GM12864 (cell line): Measurements from ENCODE around the gene NUP88.

ENCODE experiments used
- DNase-seq: peaks from one replicate; pipeline ENCODE4 v3.0.0-alpha.2; 2011; ENCODE audit warnings: low read depth
- H3K4me3 ChIP-seq: 2 replicates; pipeline ENCODE4 v1.5.1; 2011; ENCODE audit warnings: mild to moderate bottlenecking, low read depth, low read length, control low read depth
- CTCF ChIP-seq: IDR thresholded peaks from 2 replicates; pipeline ENCODE4 v1.5.1; 2011; ENCODE audit warnings: low read depth, mild to moderate bottlenecking, moderate library complexity, low read length, control low read depth, inconsistent platforms; ENCODE audit errors: missing control alignments

Gene NUP88

GRCh38 chr17:5419356-5419958, at the start of gene NUP88:
Gene NUP88, minus strand, starts transcription at chr17:5419662. Its CDS starts 12 bp downstream, at chr17:5419650.
- DNase-seq: peak; percentile 94
- TF ChIP-seq CTCF: no peak
- H3K4me3 ChIP-seq: peak within 1 kb of the TSS; percentile 89

GRCh38 chr17:5468075-5468473, 48.6 kb upstream of the NUP88 start:
- peak overlapping the region; percentile 81 for H3K4me3 ChIP-seq
- DNase-seq: no peak
- TF ChIP-seq CTCF: no peak

GRCh38 chr17:5467416-5467815, 48.0 kb upstream of the NUP88 start:
- no peak for DNase-seq
- H3K4me3 ChIP-seq: peak overlapping the region; percentile 81
- no peak for TF ChIP-seq CTCF

- no peak for DNase-seq
- TF ChIP-seq CTCF: no peak
- no peak overlapping the region; the same call in 1 of the 2 replicates for H3K4me3 ChIP-seq
These were observed 46.8 kb upstream of the NUP88 start for GRCh38 chr17:5466295-5466694.

- no peak for TF ChIP-seq CTCF
- DNase-seq: no peak
- no peak overlapping the region for H3K4me3 ChIP-seq
These were observed 45.5 kb upstream of the NUP88 start for GRCh38 chr17:5464717-5465507.

GRCh38 chr17:5446786-5447185, 27.3 kb upstream of the NUP88 start:
- TF ChIP-seq CTCF: no peak
- no peak overlapping the region for H3K4me3 ChIP-seq
- no peak for DNase-seq
